ENCODE data around the gene PFKL.
A peak's percentile ranks its signal among the peaks of the same experiment; 100 is the strongest.

Gene PFKL

GRCh38 chr21:44337941-44338895, 38.4 kb downstream of the PFKL start:
- no peak for TF ChIP-seq MAX (IDR thresholded peaks at IDR 0.05)
- no peak for TF ChIP-seq EGR1 (IDR thresholded peaks at IDR 0.05)
- no peak for TF ChIP-seq EP300 (IDR thresholded peaks at IDR 0.05; ENCODE audit: borderline replicate concordance)
- no peak for TF ChIP-seq NFIC (IDR thresholded peaks at IDR 0.05)
- TF ChIP-seq CEBPB (IDR thresholded peaks at IDR 0.05): no peak
- TF ChIP-seq FOXM1 (IDR thresholded peaks at IDR 0.05; ENCODE audit: borderline replicate concordance, low read depth): no peak
- TF ChIP-seq ZBTB7A (IDR thresholded peaks at IDR 0.05; ENCODE audit: low read depth): peak; percentile 95
- no peak for TF ChIP-seq TEAD4 (IDR thresholded peaks at IDR 0.05)
- TF ChIP-seq TCF12 (IDR thresholded peaks at IDR 0.05; ENCODE audit: low read depth): no peak
- no peak for TF ChIP-seq USF1 (IDR thresholded peaks at IDR 0.05)
- TF ChIP-seq RAD21 (IDR thresholded peaks at IDR 0.05; ENCODE audit: low read depth): peak; percentile 34; the same call in 1 of the 2 replicates
- no peak for TF ChIP-seq CREB1 (IDR thresholded peaks at IDR 0.05; ENCODE audit: low read depth)

- TF ChIP-seq MAX (IDR thresholded peaks at IDR 0.05) (peak; percentile 87), ZBTB7A (IDR thresholded peaks at IDR 0.05; ENCODE audit: low read depth) (no peak), EGR1 (IDR thresholded peaks at IDR 0.05) (no peak), FOXM1 (IDR thresholded peaks at IDR 0.05; ENCODE audit: borderline replicate concordance, low read depth) (no peak), CEBPB (IDR thresholded peaks at IDR 0.05) (no peak), TEAD4 (IDR thresholded peaks at IDR 0.05) (peak; percentile 8; the same call in 1 of the 2 replicates), YY1 (IDR thresholded peaks at IDR 0.05; ENCODE audit: low read depth) (peak; percentile 82), TAF1 (IDR thresholded peaks at IDR 0.05; ENCODE audit: low read depth) (peak; percentile 86), TCF12 (IDR thresholded peaks at IDR 0.05; ENCODE audit: low read depth) (peak; percentile 72), EP300 (IDR thresholded peaks at IDR 0.05; ENCODE audit: borderline replicate concordance) (no peak; the same call in 1 of the 2 replicates), REST (IDR thresholded peaks at IDR 0.05; ENCODE audit: low read depth) (no peak), NFIC (IDR thresholded peaks at IDR 0.05) (no peak; the same call in 1 of the 2 replicates), USF1 (IDR thresholded peaks at IDR 0.05) (no peak), RAD21 (IDR thresholded peaks at IDR 0.05; ENCODE audit: low read depth) (no peak), CREB1 (IDR thresholded peaks at IDR 0.05; ENCODE audit: low read depth) (peak; percentile 97)
Observed at GRCh38 chr21:44338971-44339910, 39.4 kb downstream of the PFKL start, which contains the start of gene CFAP410. TSS of gene CFAP410 (minus strand) at chr21:44339390. CDS start at chr21:44339194, 196 bp downstream.

- TF ChIP-seq YY1 (IDR thresholded peaks at IDR 0.05; ENCODE audit: low read depth) (no peak), MAX (IDR thresholded peaks at IDR 0.05) (no peak)
Observed at GRCh38 chr21:44344541-44345183, 44.8 kb downstream of the PFKL start.

- TF ChIP-seq TAF1 (IDR thresholded peaks at IDR 0.05; ENCODE audit: low read depth) (no peak), CREB1 (IDR thresholded peaks at IDR 0.05; ENCODE audit: low read depth) (no peak), YY1 (IDR thresholded peaks at IDR 0.05; ENCODE audit: low read depth) (no peak), TEAD4 (IDR thresholded peaks at IDR 0.05) (no peak), FOXM1 (IDR thresholded peaks at IDR 0.05; ENCODE audit: borderline replicate concordance, low read depth) (no peak), USF1 (IDR thresholded peaks at IDR 0.05) (no peak), TCF12 (IDR thresholded peaks at IDR 0.05; ENCODE audit: low read depth) (no peak), CEBPB (IDR thresholded peaks at IDR 0.05) (no peak), ZBTB7A (IDR thresholded peaks at IDR 0.05; ENCODE audit: low read depth) (no peak), REST (IDR thresholded peaks at IDR 0.05; ENCODE audit: low read depth) (no peak), MAX (IDR thresholded peaks at IDR 0.05) (no peak), NFIC (IDR thresholded peaks at IDR 0.05) (no peak)
Observed at GRCh38 chr21:44345495-44345894, 45.6 kb downstream of the PFKL start.
